Measurements from ENCODE around the gene PHKB.
A peak's percentile ranks its signal among the peaks of the same experiment; 100 is the strongest.

The PHKB gene

GRCh38 chr16:47492036-47492427, 30.9 kb downstream of the PHKB start:
- no peak overlapping the region for H3K4me3 ChIP-seq (ENCODE audit: low read length)
- DNase-seq (ENCODE audit: low read depth) = no peak
- H3K36me3 ChIP-seq (ENCODE audit: control insufficient read depth, insufficient read depth, low read length, severe bottlenecking) = peaks cover 15% of the 10 kb centered on the region
- peaks cover 9% of the 10 kb centered on the region for H3K4me1 ChIP-seq (ENCODE audit: control insufficient read depth, insufficient read depth, low read length)
- H3K27me3 ChIP-seq (replicated peaks; ENCODE audit: control insufficient read depth, insufficient read depth, low read length) = no peaks in the 10 kb centered on the region
- H3K9ac ChIP-seq (ENCODE audit: low read length) = no peak overlapping the region
- H3K9me3 ChIP-seq (ENCODE audit: control insufficient read depth, low read length) = peaks cover 22% of the 10 kb centered on the region

- H3K4me1 ChIP-seq (ENCODE audit: control insufficient read depth, insufficient read depth, low read length) = peaks cover 9% of the 10 kb centered on the region
- H3K9ac ChIP-seq (ENCODE audit: low read length) = no peak overlapping the region
- peak; percentile 54 for DNase-seq (ENCODE audit: low read depth)
- H3K27me3 ChIP-seq (replicated peaks; ENCODE audit: control insufficient read depth, insufficient read depth, low read length) = no peaks in the 10 kb centered on the region
- peaks cover 22% of the 10 kb centered on the region for H3K9me3 ChIP-seq (ENCODE audit: control insufficient read depth, low read length)
- peaks cover 17% of the 10 kb centered on the region for H3K36me3 ChIP-seq (ENCODE audit: control insufficient read depth, insufficient read depth, low read length, severe bottlenecking)
- H3K4me3 ChIP-seq (ENCODE audit: low read length) = peak overlapping the region; percentile 48
These were observed 31.6 kb downstream of the PHKB start for GRCh38 chr16:47492428-47493377.

GRCh38 chr16:47493381-47494337, 32.5 kb downstream of the PHKB start:
- peak overlapping the region; percentile 48 for H3K4me3 ChIP-seq (ENCODE audit: low read length)
- peaks cover 19% of the 10 kb centered on the region for H3K36me3 ChIP-seq (ENCODE audit: control insufficient read depth, insufficient read depth, low read length, severe bottlenecking)
- no peaks in the 10 kb centered on the region for H3K27me3 ChIP-seq (replicated peaks; ENCODE audit: control insufficient read depth, insufficient read depth, low read length)
- H3K9me3 ChIP-seq (ENCODE audit: control insufficient read depth, low read length) = peaks cover 15% of the 10 kb centered on the region
- DNase-seq (ENCODE audit: low read depth) = no peak
- H3K9ac ChIP-seq (ENCODE audit: low read length) = no peak overlapping the region
- peaks cover 9% of the 10 kb centered on the region for H3K4me1 ChIP-seq (ENCODE audit: control insufficient read depth, insufficient read depth, low read length)

GRCh38 chr16:47499080-47499699, 38.1 kb downstream of the PHKB start:
- no peak for DNase-seq (ENCODE audit: low read depth)
- Histone ChIP-seq H3K9ac (ENCODE audit: low read length) (no peak overlapping the region), H3K36me3 (ENCODE audit: control insufficient read depth, insufficient read depth, low read length, severe bottlenecking) (peaks cover 56% of the 10 kb centered on the region)

DNA sequence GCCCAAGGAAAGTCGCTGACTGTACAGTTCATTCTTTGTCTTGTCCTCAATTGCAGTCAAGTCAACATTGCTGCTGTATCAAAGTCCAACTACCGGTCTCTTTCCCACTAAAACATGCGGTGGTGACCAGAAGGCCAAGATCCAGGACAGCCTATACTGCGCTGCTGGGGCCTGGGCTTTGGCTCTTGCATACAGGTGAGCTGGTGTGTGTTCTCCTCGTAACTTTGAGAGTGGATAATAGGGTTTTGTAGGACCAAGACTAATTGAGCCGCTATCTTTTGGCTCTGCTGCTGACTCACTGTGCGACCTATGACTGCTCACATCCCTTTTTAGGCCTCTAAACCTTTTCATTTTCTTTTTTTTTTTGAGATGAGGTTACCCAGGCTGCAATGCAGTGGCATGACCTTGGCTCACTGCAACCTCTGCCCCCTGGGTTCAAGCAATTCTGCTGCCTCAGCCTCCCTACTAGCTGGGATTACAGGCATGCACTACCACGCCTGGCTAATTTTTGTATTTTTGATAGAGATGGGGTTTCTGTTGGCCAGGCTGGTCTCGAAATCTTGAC, 38.7 kb downstream of the PHKB start:
- Histone ChIP-seq H3K4me1 (ENCODE audit: control insufficient read depth, insufficient read depth, low read length) (peaks cover 7% of the 10 kb centered on the region), H3K4me3 (ENCODE audit: low read length) (no peak overlapping the region), H3K9ac (ENCODE audit: low read length) (no peak overlapping the region), H3K27me3 (replicated peaks; ENCODE audit: control insufficient read depth, insufficient read depth, low read length) (no peaks in the 10 kb centered on the region), H3K36me3 (ENCODE audit: control insufficient read depth, insufficient read depth, low read length, severe bottlenecking) (peaks cover 61% of the 10 kb centered on the region), H3K9me3 (ENCODE audit: control insufficient read depth, low read length) (no peaks in the 10 kb centered on the region)
- no peak for DNase-seq (ENCODE audit: low read depth)

More at GRCh38 chr16:47499080-47499699, 38.1 kb downstream of the PHKB start:
- Histone ChIP-seq H3K4me3 (ENCODE audit: low read length) (no peak overlapping the region), H3K4me1 (ENCODE audit: control insufficient read depth, insufficient read depth, low read length) (peaks cover 7% of the 10 kb centered on the region), H3K9me3 (ENCODE audit: control insufficient read depth, low read length) (no peaks in the 10 kb centered on the region), H3K27me3 (replicated peaks; ENCODE audit: control insufficient read depth, insufficient read depth, low read length) (no peaks in the 10 kb centered on the region)

DNA sequence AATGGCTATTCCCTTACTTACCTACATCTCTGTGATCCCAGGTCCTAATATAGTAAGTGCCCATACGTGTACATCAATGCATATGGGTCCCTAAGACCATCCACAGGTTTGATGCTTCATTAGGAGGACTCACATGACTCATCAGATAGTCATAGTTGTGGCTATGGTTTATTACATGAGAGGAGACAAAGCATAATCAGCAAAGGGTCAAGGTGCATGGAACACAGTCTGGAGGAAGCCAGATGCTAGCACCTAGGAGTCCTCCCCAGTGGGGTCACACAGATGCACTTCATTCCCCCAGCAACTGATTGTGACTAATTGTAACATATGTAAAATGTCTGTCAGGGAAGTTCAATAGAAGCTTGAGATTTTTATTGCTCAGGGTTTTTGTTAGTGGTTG, 42.8 kb downstream of the PHKB start:
- Histone ChIP-seq H3K36me3 (ENCODE audit: control insufficient read depth, insufficient read depth, low read length, severe bottlenecking) (peaks cover 56% of the 10 kb centered on the region), H3K4me1 (ENCODE audit: control insufficient read depth, insufficient read depth, low read length) (peaks cover 10% of the 10 kb centered on the region), H3K27me3 (replicated peaks; ENCODE audit: control insufficient read depth, insufficient read depth, low read length) (no peaks in the 10 kb centered on the region), H3K4me3 (ENCODE audit: low read length) (no peak overlapping the region), H3K9me3 (ENCODE audit: control insufficient read depth, low read length) (no peaks in the 10 kb centered on the region), H3K9ac (ENCODE audit: low read length) (no peak overlapping the region)
- no peak for DNase-seq (ENCODE audit: low read depth)

DNA sequence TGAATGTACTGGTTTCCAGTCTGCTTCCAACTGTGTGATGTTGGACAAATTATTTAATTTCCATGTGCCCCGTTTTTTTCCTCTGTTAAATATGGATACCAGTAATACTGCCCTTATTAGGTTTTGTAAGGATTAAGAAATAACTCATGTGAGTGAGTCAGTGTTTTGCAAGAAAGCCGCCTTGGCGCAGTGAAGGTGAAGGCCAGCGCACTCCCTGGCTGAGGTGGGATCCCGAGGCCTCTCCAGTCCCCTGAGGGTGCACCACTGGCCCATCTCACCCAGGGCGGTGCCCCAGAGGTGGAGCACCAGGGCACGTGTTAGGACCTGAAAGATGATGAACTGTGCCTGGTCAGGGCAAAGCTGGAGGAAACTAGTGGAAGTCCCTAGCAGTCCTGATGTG, 43.5 kb downstream of the PHKB start:
- no peaks in the 10 kb centered on the region for H3K9me3 ChIP-seq (ENCODE audit: control insufficient read depth, low read length)
- H3K27me3 ChIP-seq (replicated peaks; ENCODE audit: control insufficient read depth, insufficient read depth, low read length) = no peaks in the 10 kb centered on the region
- H3K4me1 ChIP-seq (ENCODE audit: control insufficient read depth, insufficient read depth, low read length) = peaks cover 13% of the 10 kb centered on the region
- peaks cover 50% of the 10 kb centered on the region for H3K36me3 ChIP-seq (ENCODE audit: control insufficient read depth, insufficient read depth, low read length, severe bottlenecking)
- H3K4me3 ChIP-seq (ENCODE audit: low read length) = no peak overlapping the region
- no peak for DNase-seq (ENCODE audit: low read depth)
- H3K9ac ChIP-seq (ENCODE audit: low read length) = no peak overlapping the region

DNA sequence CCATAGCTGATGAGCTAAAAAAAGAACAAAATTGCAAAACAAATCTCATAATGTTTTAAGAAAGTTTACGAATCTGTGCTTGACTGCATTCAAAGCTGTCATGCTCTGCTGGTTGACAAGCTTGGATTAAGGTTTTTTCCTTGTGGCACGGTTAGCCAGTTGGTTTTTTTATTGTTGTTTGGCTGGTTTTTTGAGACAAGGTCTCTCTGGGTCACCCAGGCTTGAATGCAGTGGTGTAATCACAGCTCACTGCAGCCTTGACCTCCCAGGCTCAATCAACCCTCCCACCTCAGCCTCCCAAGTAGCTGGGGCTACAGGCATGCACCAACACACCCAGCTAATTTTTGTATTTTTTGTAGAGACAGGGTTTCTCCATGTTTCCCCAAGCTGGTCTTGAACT, 45.7 kb downstream of the PHKB start:
- Histone ChIP-seq H3K9me3 (ENCODE audit: control insufficient read depth, low read length) (no peaks in the 10 kb centered on the region), H3K27me3 (replicated peaks; ENCODE audit: control insufficient read depth, insufficient read depth, low read length) (no peaks in the 10 kb centered on the region), H3K4me1 (ENCODE audit: control insufficient read depth, insufficient read depth, low read length) (peaks cover 13% of the 10 kb centered on the region), H3K36me3 (ENCODE audit: control insufficient read depth, insufficient read depth, low read length, severe bottlenecking) (peaks cover 43% of the 10 kb centered on the region), H3K9ac (ENCODE audit: low read length) (no peak overlapping the region), H3K4me3 (ENCODE audit: low read length) (no peak overlapping the region)
- no peak for DNase-seq (ENCODE audit: low read depth)

GRCh38 chr16:47507701-47508100, 46.6 kb downstream of the PHKB start:
- Histone ChIP-seq H3K4me3 (ENCODE audit: low read length) (no peak overlapping the region), H3K4me1 (ENCODE audit: control insufficient read depth, insufficient read depth, low read length) (peaks cover 10% of the 10 kb centered on the region), H3K27me3 (replicated peaks; ENCODE audit: control insufficient read depth, insufficient read depth, low read length) (no peaks in the 10 kb centered on the region), H3K9me3 (ENCODE audit: control insufficient read depth, low read length) (no peaks in the 10 kb centered on the region), H3K36me3 (ENCODE audit: control insufficient read depth, insufficient read depth, low read length, severe bottlenecking) (peaks cover 49% of the 10 kb centered on the region), H3K9ac (ENCODE audit: low read length) (no peak overlapping the region)
- DNase-seq (ENCODE audit: low read depth) = no peak

DNA sequence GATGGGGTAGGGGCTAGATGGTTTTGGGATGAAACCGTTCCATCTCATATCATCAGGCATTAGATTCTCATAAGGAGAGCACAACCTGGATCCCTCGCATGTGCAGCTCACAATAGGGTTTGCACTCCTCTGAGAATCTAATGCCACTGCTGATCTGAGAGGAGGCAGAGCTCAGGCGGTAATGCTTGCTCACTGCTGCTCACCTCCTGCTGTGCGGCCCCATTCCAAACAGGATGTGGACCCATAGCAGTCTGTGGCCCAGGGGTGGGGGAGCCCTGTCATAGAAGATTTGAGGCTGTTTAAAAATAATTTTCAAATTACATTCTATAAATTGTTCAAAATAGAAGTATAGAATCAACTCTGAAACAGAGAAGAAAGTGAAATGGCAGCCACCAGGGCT, 50.8 kb downstream of the PHKB start:
- H3K9me3 ChIP-seq (ENCODE audit: control insufficient read depth, low read length) = no peaks in the 10 kb centered on the region
- H3K4me3 ChIP-seq (ENCODE audit: low read length) = no peak overlapping the region
- peaks cover 10% of the 10 kb centered on the region for H3K4me1 ChIP-seq (ENCODE audit: control insufficient read depth, insufficient read depth, low read length)
- DNase-seq (ENCODE audit: low read depth) = no peak
- no peak overlapping the region for H3K9ac ChIP-seq (ENCODE audit: low read length)
- peaks cover 66% of the 10 kb centered on the region for H3K36me3 ChIP-seq (ENCODE audit: control insufficient read depth, insufficient read depth, low read length, severe bottlenecking)
- H3K27me3 ChIP-seq (replicated peaks; ENCODE audit: control insufficient read depth, insufficient read depth, low read length) = no peaks in the 10 kb centered on the region

Data from adipocyte (in vitro differentiated cells).